Stimulated activated naive B cell treated with anti-CD40 and anti-IgM and Interleukin-4, amounts not matched to agents 10 μg/mL and 1 μg/mL and 100 μg/mL, for 72 hours (primary cell): ENCODE data around the gene PEDS1.
"Not testable (repeated sequence)": the region's sequence is repeated elsewhere in the genome, so short reads cannot be mapped to it uniquely, and the experiment has no call there.

Experiments used
- ATAC-seq, 2 donors: fragments of 150-1000 bp; cut with Tn5 transposase; replicated peaks; 2 replicates each; pipeline ENCODE4 v1.10.0; 2021; ENCODE audit warnings: moderate library complexity in 1 of 2
- DNase-seq: peaks from one replicate; pipeline ENCODE4 v3.0.0; 2021
- H3K27ac Mint-ChIP-seq: one replicate; pipeline ENCODE4 v1.8.0; 2022; ENCODE audit warnings: mild to moderate bottlenecking, mixed read lengths
- H3K27me3 Mint-ChIP-seq, 2 donors: one replicate each; pipeline ENCODE4 v1.8.0; 2022; ENCODE audit warnings: mixed read lengths in 2 of 2
- H3K36me3 Mint-ChIP-seq, 2 donors: one replicate each; pipeline ENCODE4 v1.8.0; 2022; ENCODE audit warnings: mixed read lengths in 2 of 2, mild to moderate bottlenecking in 1 of 2
- H3K4me1 Mint-ChIP-seq, 2 donors: one replicate each; pipeline ENCODE4 v1.8.0; 2022; ENCODE audit warnings: mixed read lengths in 2 of 2, mild to moderate bottlenecking in 1 of 2
- H3K4me3 Mint-ChIP-seq, 2 donors: one replicate each; pipeline ENCODE4 v1.8.0; 2022; ENCODE audit warnings: mild to moderate bottlenecking in 2 of 2, mixed read lengths in 2 of 2, moderate library complexity in 1 of 2
- H3K9me3 Mint-ChIP-seq, 2 donors: one replicate each; pipeline ENCODE4 v1.8.0; 2022; ENCODE audit warnings: mixed read lengths in 2 of 2, mild to moderate bottlenecking in 1 of 2

PEDS1 gene

GRCh38 chr20:50186151-50186885, 32.8 kb upstream of the PEDS1 start:
- H3K27me3 Mint-ChIP-seq = peaks cover 18 to 19% of the 10 kb centered on the region in 2 donors
- DNase-seq = peak; percentile 68
- H3K9me3 Mint-ChIP-seq = no peaks in the 10 kb centered on the region
- peak in 1 of 2 donors; percentile 20 for ATAC-seq
- no peaks in the 10 kb centered on the region for H3K36me3 Mint-ChIP-seq
- no peak overlapping the region for H3K4me3 Mint-ChIP-seq
- peaks cover 6 to 13% of the 10 kb centered on the region in 2 donors for H3K4me1 Mint-ChIP-seq
- peak overlapping the region; percentile 49 for H3K27ac Mint-ChIP-seq

- ATAC-seq = no peak
- no peak overlapping the region for H3K27ac Mint-ChIP-seq
- H3K36me3 Mint-ChIP-seq = no peaks in the 10 kb centered on the region
- H3K4me3 Mint-ChIP-seq = no peak overlapping the region
- H3K4me1 Mint-ChIP-seq = peaks cover 6 to 13% of the 10 kb centered on the region in 2 donors
- H3K27me3 Mint-ChIP-seq = peaks cover 18 to 19% of the 10 kb centered on the region in 2 donors
- no peaks in the 10 kb centered on the region for H3K9me3 Mint-ChIP-seq
- DNase-seq = no peak
Observed at GRCh38 chr20:50185426-50185825, 31.9 kb upstream of the PEDS1 start.

GRCh38 chr20:50182346-50182745, 28.8 kb upstream of the PEDS1 start:
- no peak overlapping the region for H3K4me3 Mint-ChIP-seq
- H3K4me1 Mint-ChIP-seq = peaks cover 6% of the 10 kb centered on the region in 2 donors
- H3K27me3 Mint-ChIP-seq = peaks cover 18 to 19% of the 10 kb centered on the region in 2 donors
- no peak overlapping the region for H3K27ac Mint-ChIP-seq
- no peaks in the 10 kb centered on the region for H3K36me3 Mint-ChIP-seq
- H3K9me3 Mint-ChIP-seq = no peaks in the 10 kb centered on the region
- no peak for ATAC-seq
- DNase-seq = no peak

GRCh38 chr20:50181344-50181743, 27.8 kb upstream of the PEDS1 start:
- no peaks in the 10 kb centered on the region for H3K9me3 Mint-ChIP-seq
- peaks cover 18 to 19% of the 10 kb centered on the region in 2 donors for H3K27me3 Mint-ChIP-seq
- no peak for ATAC-seq
- H3K27ac Mint-ChIP-seq = no peak overlapping the region
- no peaks in the 10 kb centered on the region for H3K36me3 Mint-ChIP-seq
- no peak overlapping the region for H3K4me3 Mint-ChIP-seq
- no peak for DNase-seq
- peaks cover 3 to 4% of the 10 kb centered on the region in 2 donors for H3K4me1 Mint-ChIP-seq

GRCh38 chr20:50178672-50179071, 25.1 kb upstream of the PEDS1 start:
- H3K4me3 Mint-ChIP-seq, H3K27me3 Mint-ChIP-seq, ATAC-seq, H3K4me1 Mint-ChIP-seq, H3K27ac Mint-ChIP-seq, H3K9me3 Mint-ChIP-seq, H3K36me3 Mint-ChIP-seq, DNase-seq: not testable (repeated sequence)

GRCh38 chr20:50175938-50176933, 22.7 kb upstream of the PEDS1 start:
- ATAC-seq (no peak), DNase-seq (no peak)
- Mint-ChIP-seq H3K36me3 (no peaks in the 10 kb centered on the region), H3K4me1 (peaks cover 8 to 11% of the 10 kb centered on the region in 2 donors), H3K27me3 (peaks cover 12 to 17% of the 10 kb centered on the region in 2 donors), H3K27ac (no peak overlapping the region), H3K9me3 (no peaks in the 10 kb centered on the region), H3K4me3 (no peak overlapping the region)

GRCh38 chr20:50174456-50174855, 20.9 kb upstream of the PEDS1 start:
- ATAC-seq (no peak), DNase-seq (no peak)
- no peak overlapping the region for H3K27ac Mint-ChIP-seq
- no peaks in the 10 kb centered on the region for H3K36me3 Mint-ChIP-seq
- H3K4me3 Mint-ChIP-seq = no peak overlapping the region
- H3K4me1 Mint-ChIP-seq = peaks cover 8 to 13% of the 10 kb centered on the region in 2 donors
- peaks cover 19 to 23% of the 10 kb centered on the region in 2 donors for H3K27me3 Mint-ChIP-seq
- H3K9me3 Mint-ChIP-seq = peaks cover 0 to under 1% of the 10 kb centered on the region in 2 donors

GRCh38 chr20:50172347-50173013, 19.0 kb upstream of the PEDS1 start:
- peak overlapping the region; percentile 65 for H3K27ac Mint-ChIP-seq

GRCh38 chr20:50170549-50171220, 17.2 kb upstream of the PEDS1 start:
- Mint-ChIP-seq H3K27me3 (peaks cover 22 to 23% of the 10 kb centered on the region in 2 donors), H3K9me3 (peaks cover 0 to 2% of the 10 kb centered on the region in 2 donors), H3K36me3 (no peaks in the 10 kb centered on the region), H3K27ac (peak overlapping the region; percentile 3), H3K4me3 (no peak overlapping the region), H3K4me1 (peaks cover 16 to 26% of the 10 kb centered on the region in 2 donors)
- DNase-seq (no peak), ATAC-seq (no peak)

More at GRCh38 chr20:50172347-50173013, 19.0 kb upstream of the PEDS1 start:
- peaks cover 8 to 16% of the 10 kb centered on the region in 2 donors for H3K4me1 Mint-ChIP-seq
- peaks cover 22 to 23% of the 10 kb centered on the region in 2 donors for H3K27me3 Mint-ChIP-seq
- DNase-seq = peak; percentile 26
- peak overlapping the region; percentile 78 for H3K4me3 Mint-ChIP-seq
- H3K9me3 Mint-ChIP-seq = peaks cover 0 to 2% of the 10 kb centered on the region in 2 donors
- ATAC-seq = peak; percentile 89
- no peaks in the 10 kb centered on the region for H3K36me3 Mint-ChIP-seq

- H3K36me3 Mint-ChIP-seq = no peaks in the 10 kb centered on the region
- peak; percentile 29 to 41 for ATAC-seq
- H3K27ac Mint-ChIP-seq = no peak overlapping the region
- peaks cover 16 to 28% of the 10 kb centered on the region in 2 donors for H3K4me1 Mint-ChIP-seq
- H3K4me3 Mint-ChIP-seq = no peak overlapping the region
- peak; percentile 56 for DNase-seq
- peaks cover 0 to 2% of the 10 kb centered on the region in 2 donors for H3K9me3 Mint-ChIP-seq
- peaks cover 22 to 23% of the 10 kb centered on the region in 2 donors for H3K27me3 Mint-ChIP-seq
Observed at GRCh38 chr20:50169329-50169823, 15.9 kb upstream of the PEDS1 start.

- peaks cover 0 to 2% of the 10 kb centered on the region in 2 donors for H3K9me3 Mint-ChIP-seq
- peaks cover 9 to 10% of the 10 kb centered on the region in 2 donors for H3K27me3 Mint-ChIP-seq
- H3K27ac Mint-ChIP-seq = peak overlapping the region; percentile 63
- DNase-seq (peak; percentile 78), ATAC-seq (peak; percentile 99)
- H3K4me1 Mint-ChIP-seq = peaks cover 7 to 17% of the 10 kb centered on the region in 2 donors
- no peaks in the 10 kb centered on the region for H3K36me3 Mint-ChIP-seq
- H3K4me3 Mint-ChIP-seq = peak overlapping the region; percentile 84
Observed at GRCh38 chr20:50165684-50166554, 12.4 kb upstream of the PEDS1 start.

GRCh38 chr20:50163570-50164317, 10.2 kb upstream of the PEDS1 start:
- DNase-seq = no peak
- Mint-ChIP-seq H3K4me1 (peaks cover 7 to 12% of the 10 kb centered on the region in 2 donors), H3K4me3 (no peak overlapping the region), H3K27me3 (peaks cover 0 to 5% of the 10 kb centered on the region in 2 donors), H3K9me3 (no peaks in the 10 kb centered on the region), H3K36me3 (no peaks in the 10 kb centered on the region), H3K27ac (no peak overlapping the region)
- ATAC-seq = no peak
